ENCODE measurements around the gene OCEL1.
"Not testable (repeated sequence)": the region's sequence is repeated elsewhere in the genome, so short reads cannot be mapped to it uniquely, and the experiment has no call there.

OCEL1 gene, protein sequence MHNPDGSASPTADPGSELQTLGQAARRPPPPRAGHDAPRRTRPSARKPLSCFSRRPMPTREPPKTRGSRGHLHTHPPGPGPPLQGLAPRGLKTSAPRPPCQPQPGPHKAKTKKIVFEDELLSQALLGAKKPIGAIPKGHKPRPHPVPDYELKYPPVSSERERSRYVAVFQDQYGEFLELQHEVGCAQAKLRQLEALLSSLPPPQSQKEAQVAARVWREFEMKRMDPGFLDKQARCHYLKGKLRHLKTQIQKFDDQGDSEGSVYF

DNA sequence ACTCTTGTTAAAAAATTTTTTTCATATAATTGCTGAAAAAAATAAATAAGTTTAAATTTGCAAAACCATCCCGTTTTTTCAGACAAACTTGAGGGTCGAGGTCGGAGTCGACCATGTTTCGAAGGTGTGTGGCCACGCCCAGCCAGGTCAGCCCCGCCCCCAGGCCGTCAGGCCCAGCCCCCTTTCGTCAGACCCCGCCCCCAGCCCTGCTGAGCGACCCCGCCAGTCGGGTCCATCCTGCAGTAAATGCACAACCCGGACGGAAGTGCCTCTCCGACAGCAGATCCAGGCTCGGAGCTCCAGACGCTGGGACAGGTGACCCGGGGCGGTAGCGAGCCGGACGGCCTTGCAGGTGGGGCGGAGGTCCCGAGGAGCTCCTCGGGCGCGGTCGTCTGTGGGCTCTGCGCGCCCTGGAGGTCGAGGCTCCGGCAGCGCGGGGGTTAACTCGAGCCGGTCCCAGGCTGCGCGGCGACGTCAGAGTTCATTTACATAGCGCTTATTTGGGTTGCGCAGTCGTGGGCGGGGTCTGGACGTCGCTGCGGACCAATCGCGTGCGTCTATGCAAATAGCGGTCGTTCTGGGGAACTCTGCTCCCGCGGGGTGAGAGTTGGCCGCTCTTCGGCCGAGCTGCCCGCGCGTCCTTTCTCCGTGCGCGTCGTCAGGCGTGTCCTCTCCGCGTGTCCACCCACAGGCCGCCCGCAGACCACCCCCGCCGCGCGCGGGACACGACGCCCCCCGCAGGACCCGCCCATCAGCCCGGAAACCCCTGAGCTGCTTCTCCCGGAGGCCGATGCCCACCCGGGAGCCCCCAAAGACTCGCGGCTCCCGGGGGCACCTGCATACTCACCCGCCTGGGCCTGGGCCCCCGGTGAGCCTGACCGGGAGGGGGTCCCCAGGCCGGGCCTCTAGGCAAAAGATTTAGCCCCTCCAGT, at the start of gene OCEL1:
Gene OCEL1, plus strand, starts transcription at position 225 of the 932 bp plus-strand sequence. Its CDS starts 22 bp downstream, at position 247.
- peak; percentile 92 for DNase-seq (ENCODE audit: low read depth)

DNA sequence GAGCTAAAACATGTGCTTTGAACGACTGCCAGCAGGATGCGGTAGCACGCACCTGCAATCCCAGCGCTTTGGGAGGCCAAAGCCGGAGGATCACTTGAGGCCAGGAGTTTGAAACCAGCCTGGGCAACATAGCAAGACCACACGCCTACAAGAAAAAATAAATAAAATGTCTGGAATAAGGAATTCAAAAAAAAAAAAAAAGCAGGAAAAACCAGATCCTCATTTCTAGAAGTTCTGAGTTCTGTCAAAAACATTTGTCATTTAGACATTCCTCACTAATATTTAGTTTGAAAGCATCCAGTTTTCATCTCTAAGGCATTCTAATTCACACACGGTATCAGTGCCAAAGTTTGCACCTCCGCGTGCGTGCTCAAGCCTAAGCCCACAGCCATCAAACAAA, 47.7 kb upstream of the OCEL1 start:
- DNase-seq (ENCODE audit: low read depth) = no peak

DNA sequence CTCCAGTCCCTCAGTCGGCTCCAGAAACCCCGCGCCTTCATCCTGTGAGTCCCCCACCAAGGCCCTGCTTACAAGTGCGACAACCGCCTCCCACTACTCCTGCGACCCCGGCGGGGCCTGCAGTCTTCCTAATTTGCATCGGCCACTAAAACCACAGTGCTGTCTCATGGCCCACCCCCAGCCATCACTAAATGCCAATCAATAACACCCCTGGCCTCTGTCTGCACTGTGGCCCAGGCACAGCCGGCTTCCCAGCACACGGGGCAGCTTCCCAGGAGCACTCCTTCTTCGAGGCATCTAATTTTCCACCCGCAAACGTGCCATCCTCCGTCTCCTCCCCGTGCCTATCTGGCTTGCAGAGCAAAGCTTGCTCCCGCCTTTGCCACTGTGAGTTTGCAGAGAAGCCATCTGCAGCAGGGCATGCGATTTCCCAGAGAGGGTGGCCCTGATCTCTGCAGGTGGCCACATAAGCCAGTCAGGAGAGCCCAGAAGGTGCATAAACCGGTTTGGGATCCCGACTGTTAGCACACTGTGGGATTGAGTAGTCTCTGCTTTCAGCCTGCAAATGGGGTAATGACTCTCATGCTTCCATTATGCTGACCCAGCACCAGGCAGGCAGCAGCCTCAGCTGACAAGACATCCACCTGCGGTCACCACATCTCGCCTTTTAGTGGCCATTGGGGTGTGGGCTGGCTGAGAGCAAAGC, 44.9 kb upstream of the OCEL1 start:
- no peak for DNase-seq (ENCODE audit: low read depth)

DNA sequence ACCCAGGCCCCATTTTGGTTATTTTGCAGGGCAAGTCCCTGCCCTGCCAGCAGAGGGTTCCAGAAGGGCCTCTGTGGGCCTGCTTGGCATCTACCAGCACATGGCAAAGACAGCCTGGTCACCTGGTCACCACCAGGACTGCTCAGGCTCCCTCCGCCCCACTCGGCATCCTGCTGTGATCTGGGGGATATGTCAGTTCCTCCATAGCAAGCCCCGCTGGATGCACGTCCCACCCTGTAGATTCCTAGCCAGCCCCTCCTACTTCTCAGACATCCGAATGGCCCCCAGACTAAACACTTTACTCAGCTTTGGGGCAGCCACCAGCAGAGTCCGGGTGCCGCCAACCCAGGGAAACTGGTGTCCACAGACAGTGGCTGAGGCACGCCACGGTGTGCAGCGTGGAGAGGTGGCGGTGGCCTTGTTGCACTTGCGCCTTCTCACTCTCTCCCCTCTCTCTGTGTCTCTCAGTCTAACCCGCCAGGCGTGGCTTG, 42.7 kb upstream of the OCEL1 start:
- DNase-seq (ENCODE audit: low read depth) = no peak

DNA sequence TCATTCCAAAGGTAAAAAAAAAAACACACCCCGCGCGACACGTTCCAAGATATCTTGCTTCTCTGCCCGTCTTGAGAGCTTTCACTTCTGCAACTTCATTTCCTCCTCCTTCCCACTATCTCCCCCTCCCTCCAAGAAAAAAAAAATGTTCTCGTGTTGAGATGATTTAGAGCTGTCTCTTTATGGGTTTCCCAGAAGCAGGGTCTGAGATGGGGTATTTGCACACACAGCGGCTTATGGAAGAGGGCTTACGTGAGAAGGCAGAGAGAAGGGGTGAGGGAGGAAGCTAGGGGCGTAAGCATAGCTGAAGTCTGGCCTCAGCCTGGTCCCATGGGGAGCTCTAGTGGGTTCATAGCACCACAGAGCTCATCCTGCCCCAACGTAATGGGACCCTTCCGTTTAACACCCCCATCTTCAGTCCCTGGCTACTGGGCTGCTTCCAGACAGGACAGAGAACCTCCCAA, 42.1 kb upstream of the OCEL1 start:
- DNase-seq (ENCODE audit: low read depth) = peak; percentile 6

DNA sequence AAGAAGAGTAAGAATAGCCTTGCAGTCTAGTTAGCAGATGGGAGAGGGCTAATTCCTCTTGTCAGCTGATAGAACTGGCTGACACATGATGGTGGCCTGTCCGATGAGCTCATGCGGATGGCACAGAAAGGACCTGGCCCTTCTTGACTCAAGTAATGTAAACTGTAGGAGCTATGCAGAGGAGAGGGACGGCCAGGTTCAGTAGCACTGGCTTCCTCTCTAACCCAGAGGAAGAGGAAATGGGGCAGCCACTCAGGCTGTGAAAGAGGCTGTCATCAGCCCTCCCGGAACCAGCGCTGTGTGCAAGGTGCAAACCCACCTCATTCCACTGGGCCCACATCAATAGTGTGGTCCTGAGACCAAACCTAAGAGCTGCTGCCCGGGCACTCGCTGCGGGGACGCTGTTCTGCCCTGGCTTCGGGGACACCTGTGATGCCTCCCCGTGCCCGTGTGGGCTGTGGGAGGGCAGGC, 41.6 kb upstream of the OCEL1 start:
- DNase-seq (ENCODE audit: low read depth) = peak; percentile 40

DNA sequence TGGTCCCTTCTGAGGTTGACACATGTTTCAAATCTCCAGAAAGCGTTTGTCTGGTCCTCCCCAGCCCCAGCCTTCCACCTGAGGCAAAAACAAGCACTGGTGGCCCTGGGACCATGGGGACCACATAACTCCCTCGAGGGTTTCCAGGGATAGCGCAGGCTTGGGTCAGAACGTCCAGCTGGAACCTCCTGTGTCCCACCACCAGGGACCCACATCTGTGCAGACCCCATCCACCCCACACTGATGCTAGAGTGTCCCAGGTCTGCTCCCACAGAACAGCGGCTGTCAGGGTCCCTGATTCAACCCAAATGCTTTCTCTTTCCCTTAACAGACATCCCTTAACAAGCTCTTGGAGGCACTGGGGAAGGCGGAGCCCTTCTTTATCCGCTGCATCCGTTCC, 40.4 kb upstream of the OCEL1 start:
- DNase-seq (ENCODE audit: low read depth) = no peak

DNA sequence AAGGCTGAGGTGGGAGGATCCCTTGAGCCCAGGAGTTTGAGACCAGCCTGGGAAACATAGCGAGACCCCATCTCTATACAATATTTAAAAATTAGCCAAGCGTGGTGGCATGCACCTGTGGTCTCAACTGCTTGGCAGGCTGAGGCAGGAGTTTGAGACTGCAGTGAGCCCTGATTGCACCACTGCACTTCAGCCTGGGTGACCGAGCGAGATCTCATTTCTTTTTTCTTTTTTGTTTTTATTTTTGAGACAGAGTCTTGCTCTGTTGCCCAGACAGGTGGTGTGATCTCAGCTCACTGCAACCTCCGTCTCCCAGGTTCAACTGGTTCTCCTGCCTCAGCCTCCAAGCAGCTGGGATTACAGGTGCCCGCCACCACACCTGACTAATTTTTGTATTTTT, 34.3 kb upstream of the OCEL1 start:
- DNase-seq (ENCODE audit: low read depth) = not testable (repeated sequence)

DNA sequence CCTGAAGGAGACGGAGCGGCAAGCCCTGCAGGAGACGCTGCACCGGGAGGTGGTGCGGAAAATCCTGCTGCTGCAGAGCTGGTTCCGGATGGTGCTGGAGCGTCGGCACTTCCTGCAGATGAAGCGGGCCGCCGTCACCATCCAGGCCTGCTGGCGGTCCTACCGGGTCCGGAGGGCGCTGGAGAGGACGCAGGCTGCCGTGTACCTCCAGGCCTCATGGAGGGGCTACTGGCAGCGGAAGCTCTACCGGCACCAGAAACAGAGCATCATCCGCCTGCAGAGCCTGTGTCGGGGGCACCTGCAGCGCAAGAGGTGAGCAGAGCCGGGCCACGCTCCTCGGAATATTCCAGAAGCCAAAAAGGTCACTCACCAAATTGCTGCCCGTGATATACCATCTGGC, 33.3 kb upstream of the OCEL1 start:
- DNase-seq (ENCODE audit: low read depth) = no peak

DNA sequence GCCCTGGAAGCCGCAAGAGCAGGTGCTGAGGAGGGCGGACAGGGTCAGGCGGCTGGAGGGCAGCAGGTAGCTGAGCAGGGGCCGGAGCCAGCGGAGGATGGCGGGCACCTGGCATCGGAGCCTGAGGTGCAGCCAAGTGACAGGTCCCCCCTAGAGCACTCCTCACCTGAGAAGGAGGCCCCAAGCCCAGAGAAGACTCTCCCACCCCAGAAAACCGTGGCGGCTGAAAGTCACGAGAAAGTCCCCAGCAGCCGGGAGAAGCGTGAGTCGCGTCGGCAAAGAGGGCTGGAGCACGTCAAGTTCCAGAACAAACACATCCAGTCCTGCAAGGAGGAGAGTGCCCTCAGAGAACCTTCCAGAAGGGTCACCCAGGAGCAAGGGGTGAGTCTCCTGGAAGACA, 31.4 kb upstream of the OCEL1 start:
- no peak for DNase-seq (ENCODE audit: low read depth)

DNA sequence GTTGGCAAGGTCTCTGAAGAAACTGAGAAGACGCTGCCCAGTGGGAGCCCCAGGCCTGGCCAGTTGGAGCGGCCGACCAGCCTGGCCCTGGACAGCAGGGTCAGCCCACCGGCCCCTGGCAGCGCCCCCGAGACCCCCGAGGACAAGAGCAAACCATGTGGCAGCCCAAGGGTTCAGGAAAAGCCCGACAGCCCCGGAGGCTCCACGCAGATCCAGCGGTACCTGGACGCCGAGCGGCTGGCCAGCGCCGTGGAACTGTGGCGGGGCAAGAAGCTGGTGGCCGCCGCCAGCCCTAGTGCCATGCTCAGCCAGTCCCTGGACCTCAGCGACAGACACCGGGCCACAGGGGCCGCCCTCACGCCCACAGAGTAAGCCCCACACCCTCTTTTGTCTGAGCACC, 30.9 kb upstream of the OCEL1 start:
- no peak for DNase-seq (ENCODE audit: low read depth)

DNA sequence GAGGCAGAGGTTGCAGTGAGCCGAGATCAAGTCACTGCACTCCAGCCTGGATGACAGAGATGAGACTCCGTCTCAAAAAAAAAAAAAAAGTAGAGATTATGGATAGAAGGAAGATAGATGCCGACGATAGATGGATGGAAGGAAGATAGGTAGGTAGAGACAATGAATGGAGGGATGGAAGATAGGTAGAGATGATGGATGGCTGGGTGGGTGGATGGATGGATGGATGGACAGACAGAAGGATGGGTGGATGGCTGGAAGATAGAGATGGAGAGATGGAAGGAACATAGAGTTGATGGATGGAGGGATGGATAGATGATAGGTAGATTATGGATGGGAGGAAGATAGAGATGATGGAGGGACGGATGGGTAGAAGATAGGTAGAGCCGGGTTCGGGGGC, 29.4 kb upstream of the OCEL1 start:
- no peak for DNase-seq (ENCODE audit: low read depth)

DNA sequence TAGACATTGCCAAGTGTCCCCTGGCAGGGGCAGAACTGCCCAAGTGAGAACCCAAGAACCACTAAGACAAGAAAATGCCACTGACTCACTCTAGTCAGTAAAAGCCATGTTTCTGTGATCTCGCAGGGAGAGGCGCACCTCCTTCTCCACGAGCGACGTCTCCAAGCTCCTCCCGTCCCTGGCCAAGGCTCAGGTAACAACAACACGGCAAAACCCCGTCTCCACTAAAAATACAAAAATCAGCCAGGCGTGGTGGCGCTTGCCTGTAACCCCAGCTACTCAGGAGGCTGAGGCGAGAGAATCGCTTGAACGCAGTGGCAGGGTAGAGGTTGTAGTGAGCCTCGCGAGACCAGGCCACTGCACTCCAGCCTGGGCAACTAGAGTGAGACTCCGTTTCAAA, 28.4 kb upstream of the OCEL1 start:
- DNase-seq (ENCODE audit: low read depth) = no peak

DNA sequence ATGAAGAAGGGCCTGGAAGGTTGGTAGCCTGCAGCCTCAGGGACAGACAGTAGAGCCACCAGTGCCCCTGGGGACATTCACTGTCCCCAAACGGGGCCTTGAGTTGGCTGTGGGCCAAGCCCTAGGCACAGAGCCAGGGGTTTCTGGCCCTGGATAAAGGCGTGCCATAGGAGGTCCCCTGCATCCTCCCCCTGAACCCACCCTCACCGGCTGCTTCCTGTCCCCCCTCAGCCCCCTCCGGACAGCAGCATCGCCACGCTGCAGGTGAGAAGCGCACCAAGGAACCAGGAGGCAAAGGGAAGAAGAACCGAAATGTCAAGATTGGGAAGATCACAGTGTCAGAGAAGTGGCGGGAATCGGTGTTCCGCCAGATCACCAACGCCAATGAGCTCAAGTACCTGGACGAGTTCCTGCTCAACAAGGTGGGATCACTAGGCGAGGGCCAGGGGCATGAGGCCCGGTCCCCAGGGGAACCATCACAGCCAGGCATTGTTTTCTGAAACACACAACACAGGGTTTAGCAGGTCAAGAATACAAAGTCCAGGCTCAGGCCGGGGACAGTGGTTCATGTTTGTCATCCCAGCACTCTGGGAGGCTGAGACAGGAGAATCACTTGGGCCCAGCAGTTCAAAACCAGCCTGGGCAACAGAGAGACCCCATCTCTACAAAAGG, 25.5 kb upstream of the OCEL1 start:
- DNase-seq (ENCODE audit: low read depth) = no peak

DNA sequence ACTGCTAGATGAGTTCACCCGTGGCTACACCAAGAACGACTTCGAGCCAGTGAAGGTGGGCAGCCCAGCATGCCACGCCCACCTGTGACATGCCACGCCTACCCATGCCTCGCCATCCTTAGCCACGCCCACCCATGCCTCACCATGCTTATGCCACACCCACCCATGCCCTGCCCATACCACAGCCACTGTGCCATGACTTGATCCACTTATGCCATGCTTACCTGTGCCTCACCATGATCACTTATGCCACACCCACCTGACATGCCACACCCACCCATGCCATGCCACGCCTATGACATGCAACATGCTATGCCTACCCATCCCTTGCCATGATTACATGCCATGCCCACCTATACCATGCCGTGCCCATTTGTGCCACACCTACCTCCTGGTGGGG, 23.8 kb upstream of the OCEL1 start:
- DNase-seq (ENCODE audit: low read depth) = no peak

DNA sequence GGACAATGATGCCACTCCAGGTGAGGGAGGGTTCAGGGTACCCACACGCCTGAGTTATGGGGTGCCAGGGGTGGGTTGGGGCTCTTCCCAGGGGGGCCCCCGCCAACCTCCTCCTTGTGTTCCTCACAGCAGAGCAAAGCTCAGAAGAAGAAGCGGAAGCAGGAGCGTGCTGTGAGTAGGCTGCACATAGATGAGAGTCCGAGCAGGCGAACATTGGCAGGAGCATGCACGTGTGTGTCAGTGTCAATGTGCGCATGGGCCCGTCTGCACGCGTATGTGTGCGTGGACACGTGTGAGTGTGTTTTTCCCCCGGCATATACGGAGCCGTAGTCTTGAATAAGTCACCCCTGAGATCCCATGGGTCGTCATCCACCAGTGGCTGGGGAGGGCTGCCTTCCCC, 23.3 kb upstream of the OCEL1 start:
- DNase-seq (ENCODE audit: low read depth) = no peak

DNA sequence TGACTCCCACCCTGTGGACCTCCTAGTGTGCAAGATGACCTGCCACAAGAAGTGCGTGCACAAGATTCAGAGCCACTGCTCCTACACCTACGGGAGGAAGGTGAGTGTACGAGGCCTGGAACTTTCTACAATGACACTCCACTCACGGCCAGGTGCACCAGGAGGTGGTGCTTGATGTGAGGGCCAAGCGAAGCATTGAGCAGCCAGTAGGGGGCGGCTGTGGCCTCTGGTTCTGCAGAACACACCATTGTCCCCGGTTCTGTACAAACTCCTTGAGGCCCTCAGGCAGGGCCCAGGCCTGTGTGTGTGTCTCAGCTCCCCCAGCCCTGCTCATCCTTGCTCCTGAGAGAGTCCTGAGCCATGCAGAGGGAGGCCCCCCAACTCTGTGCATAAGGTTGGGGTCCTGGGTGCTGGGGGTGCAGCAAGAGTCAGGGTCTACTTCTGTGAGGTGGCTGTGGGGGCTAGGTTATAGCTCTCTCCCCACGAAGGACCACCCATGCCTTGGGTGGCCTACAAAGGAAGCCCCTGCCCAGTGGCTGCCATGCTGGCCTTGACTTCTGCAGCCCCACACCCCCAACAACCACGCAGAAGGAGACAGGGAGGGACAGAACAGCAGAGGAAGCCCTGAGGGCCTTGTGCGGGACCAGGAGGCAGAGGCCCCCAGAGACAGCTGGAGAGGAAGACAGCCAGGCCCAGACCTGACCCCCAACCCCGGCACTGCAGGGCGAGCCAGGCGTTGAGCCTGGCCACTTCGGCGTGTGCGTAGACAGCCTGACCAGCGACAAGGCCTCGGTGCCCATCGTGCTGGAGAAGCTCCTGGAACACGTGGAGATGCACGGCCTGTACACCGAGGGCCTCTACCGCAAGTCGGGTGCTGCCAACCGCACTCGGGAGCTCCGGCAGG, 20.5 kb upstream of the OCEL1 start:
- DNase-seq (ENCODE audit: low read depth) = no peak

DNA sequence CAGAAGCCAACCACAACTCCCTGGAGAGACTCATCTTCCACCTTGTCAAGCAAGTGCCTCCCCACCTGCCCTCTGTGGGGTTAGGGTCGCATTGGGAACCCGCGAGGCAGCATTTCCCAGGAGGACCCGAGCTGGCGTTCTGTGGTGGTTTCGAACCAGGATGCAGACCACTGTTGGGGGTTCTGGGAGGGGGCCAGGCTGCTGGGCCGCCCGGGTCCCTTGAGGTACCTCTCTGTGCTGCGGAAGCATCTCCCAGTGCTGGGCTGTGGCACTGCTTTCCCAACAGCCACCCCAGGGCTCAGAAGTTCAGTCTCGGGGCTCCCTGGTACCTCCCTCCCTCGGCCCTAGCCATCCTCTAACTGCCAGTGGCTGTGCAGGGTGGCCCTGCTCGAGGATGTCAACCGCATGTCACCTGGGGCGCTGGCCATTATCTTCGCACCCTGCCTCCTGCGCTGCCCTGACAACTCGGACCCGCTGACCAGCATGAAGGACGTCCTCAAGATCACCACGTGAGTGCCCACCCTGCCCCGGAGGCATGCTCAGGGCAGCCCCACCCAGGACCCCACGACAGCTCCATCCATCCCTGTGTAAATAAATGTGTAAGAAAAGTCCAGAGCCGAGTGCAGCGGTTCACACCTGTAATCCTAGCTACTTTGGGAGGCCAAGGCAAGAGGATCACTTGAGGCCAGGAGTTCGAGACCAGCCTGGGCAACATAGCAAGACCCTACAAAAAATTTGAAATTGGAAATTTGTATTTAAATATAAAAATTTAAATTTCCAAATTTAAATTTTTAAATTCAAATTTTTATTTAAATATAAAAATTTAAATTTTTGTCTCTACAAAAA, 19.1 kb upstream of the OCEL1 start:
- DNase-seq (ENCODE audit: low read depth) = no peak

DNA sequence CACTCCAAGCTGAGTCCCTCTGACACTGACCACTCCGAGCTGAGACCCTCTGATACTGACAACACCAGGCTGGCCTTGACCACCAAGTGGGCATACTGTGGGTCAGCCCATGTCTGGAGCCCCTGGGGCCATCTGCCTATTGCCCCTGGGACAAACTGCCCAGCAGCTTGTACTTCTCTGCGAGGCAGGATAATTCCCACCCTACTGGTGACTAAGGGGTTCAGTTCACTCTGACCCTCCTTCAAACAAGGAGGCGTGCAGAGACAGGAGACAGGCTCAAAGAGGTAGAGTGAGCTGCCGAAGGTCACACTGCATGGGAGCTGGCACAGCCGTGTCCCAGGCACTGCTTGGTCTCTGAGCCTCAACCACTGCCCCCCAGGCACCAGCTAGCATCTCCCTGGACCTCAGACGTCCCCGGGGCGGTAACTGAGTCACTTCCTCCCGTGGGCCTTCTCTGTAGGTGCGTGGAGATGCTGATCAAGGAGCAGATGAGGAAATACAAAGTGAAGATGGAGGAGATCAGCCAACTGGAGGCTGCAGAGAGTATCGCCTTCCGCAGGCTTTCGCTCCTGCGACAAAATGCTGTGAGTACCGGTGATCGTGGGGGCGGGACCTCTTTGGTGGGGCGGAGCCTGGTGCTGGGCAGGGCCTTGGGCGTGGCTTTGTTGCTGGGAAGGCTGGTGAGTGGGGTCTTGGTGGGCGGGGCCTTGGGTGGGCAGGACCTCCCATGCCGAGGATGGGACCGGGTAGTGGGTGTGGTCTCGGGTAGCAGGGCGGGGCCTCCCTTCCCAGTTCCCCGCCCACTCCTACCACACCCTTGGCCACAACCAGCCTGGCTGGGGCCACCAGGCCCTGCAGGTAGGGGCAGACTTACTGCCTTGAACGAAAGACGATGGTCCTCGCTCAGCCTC, 16.6 kb upstream of the OCEL1 start:
- DNase-seq (ENCODE audit: low read depth) = no peak
